GM18498 (cell line): ENCODE measurements around the gene MAP3K5.

ENCODE experiments used
- ATAC-seq: cut with Tn5 transposase; IDR thresholded peaks from one replicate; pipeline ENCODE4 v1.9.1; 2021; ENCODE audit warnings: mild to moderate bottlenecking, moderate library complexity; ENCODE audit not compliant: unreplicated experiment

Gene MAP3K5

DNA sequence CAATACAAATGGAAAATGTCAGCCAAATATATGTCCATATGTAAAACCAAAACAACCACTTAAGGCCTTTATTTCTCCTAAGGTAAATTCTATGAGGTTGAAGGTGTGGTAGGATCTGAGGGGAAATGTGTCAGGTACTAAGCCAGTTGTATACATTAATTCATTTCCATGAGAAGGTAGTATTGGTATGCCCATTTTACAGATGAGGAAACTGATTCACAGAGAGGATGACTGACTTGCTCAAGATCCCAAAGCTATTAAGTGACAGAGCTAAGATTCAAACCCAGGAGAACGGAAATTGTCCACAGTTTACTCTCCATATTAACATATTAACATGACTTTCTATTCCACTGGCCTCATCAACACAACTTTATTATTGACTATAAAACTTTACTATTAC is 177.9 kb downstream of the MAP3K5 start:
- no peak for ATAC-seq

GRCh38 chr6:136613477-136613876 is 178.8 kb downstream of the MAP3K5 start:
- no peak for ATAC-seq

GRCh38 chr6:136612666-136613389 is 179.4 kb downstream of the MAP3K5 start:
- no peak for ATAC-seq

DNA sequence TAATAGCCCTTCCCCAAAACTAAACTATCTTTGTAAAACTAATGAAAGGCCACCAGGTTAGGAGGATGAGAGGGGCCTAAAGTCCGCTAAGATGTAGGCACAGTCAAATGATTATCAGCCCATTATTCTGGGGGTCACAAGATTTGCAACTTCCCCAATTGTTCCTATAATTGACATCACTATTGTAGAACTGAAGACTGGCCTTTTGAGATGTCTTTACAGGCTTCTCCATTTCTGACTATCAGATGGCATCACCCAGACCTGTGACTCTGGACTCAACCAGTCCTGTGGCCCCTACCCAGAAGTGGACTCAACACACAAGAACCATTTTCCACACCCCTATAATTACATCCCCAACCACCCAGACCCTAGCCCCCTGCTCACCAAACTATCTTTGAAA is 180.5 kb downstream of the MAP3K5 start:
- no peak for ATAC-seq

DNA sequence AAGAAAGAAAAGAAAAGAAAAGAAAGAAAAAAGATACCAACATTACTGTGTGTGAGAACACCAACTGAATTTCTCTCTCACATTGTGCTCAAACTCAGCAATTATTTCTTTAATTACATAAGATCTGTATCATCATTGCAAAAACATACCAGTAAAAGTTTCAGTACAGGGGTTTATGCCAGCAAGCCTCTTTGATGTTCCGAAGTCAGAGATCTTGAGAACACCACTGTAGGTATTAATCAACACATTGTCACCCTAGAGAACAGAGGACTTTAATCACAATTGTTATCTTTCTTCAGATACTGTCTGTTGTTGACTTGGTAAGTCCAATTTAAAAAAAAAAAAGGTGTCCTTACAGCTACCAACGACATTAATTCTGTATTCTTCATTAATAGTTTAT is 181.1 kb downstream of the MAP3K5 start:
- no peak for ATAC-seq

GRCh38 chr6:136609873-136610706 is 182.2 kb downstream of the MAP3K5 start:
- no peak for ATAC-seq

DNA sequence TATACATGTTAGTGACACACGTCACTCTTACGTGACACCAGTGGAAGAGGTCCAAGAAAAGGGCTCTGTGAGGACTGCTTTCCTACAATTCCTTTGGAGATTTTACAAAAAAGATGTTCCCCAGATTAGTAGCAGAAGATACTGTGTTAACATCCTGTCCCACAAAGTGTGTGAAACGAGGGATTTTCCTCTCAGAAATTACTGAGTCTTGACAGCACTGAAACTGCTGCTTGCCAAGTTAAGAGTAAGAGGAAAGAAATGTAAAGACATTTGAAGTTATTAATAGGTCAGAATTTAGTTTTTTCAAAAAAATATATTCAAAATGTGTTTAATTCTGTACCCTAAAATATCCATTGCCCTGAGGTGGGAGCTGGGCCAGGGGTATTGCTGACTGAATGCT is 183.3 kb downstream of the MAP3K5 start:
- ATAC-seq: no peak

GRCh38 chr6:136607932-136608772 is 184.1 kb downstream of the MAP3K5 start:
- peak; percentile 88 for ATAC-seq

- no peak for ATAC-seq
These were observed 184.9 kb downstream of the MAP3K5 start for GRCh38 chr6:136607204-136607931.

GRCh38 chr6:136604928-136605510 is 187.3 kb downstream of the MAP3K5 start:
- no peak for ATAC-seq

DNA sequence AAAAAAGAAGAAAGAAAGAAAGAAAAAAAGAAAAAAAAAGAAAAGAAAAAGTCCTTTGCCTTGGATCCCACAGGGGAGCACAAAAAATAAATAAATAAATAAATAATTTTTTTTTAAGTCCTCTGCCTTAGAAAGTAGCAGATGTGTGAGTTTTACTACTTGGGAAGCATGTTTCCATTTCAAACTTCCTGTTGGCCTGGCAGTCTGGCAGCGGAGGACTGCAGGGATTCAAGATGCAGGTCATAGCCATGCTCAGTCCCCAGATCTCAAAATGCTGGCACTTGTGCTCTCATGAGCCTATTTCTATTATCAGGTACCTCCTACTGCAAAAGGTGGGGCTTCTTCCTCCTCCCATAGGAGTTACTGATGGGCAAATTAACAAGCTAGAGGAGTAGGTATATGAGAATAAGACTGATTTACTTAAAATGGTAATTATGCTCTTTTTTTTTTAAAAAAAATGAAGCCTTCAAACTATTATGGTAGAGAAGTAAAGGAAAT is 187.9 kb downstream of the MAP3K5 start:
- no peak for ATAC-seq

DNA sequence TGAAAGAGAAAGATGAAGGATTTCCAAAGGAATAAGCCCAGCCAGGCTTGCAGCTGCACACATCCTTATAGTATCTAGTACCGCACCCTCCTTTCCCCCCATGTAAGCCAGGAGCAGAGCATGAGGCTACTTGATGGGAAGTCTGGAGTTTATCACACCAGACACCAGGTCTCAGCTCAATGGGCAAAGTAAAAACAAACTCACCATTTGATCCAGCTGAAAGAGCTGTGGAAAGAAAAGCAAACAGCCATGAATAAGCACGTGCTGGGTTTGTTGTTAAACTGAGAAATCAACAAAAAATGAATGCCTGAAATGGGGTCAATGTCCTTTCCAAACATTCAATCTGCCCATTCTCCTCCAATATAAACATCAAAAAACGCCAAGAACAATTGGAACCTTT is 191.5 kb downstream of the MAP3K5 start:
- no peak for ATAC-seq

DNA sequence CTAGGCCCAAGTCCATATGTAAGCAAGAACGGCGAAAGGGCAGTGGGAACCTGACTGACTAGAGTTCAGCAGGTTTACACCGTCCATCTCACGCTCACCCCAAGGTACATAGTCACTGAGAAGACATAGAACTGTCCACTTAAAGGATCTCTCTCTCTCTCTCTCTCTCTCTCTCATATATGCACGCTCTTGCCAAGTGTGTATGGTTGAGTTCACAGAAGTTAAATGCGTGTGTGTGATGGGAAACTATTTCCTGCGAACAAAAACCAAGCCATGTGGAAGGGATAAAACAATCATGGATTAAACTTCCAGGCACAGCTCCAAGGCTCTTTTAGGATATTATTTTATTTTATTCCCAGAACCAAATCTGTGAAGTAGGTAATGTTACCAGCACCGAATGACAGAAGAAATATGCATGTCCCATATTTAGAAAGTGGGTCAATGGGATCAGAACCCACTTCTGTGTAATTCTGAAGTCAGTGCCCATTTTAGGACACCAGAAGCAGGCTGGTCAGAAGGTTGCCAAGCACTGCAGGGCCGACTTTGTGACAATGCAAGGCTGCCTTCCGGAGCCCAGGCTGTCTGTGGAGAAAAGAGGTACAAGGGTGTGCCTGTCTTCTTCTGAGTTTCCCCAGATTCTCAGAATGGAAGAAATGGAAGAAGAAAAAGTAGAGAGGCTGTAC is 192.8 kb downstream of the MAP3K5 start:
- no peak for ATAC-seq

- no peak for ATAC-seq
These were observed 194.2 kb downstream of the MAP3K5 start for GRCh38 chr6:136598048-136598447.

DNA sequence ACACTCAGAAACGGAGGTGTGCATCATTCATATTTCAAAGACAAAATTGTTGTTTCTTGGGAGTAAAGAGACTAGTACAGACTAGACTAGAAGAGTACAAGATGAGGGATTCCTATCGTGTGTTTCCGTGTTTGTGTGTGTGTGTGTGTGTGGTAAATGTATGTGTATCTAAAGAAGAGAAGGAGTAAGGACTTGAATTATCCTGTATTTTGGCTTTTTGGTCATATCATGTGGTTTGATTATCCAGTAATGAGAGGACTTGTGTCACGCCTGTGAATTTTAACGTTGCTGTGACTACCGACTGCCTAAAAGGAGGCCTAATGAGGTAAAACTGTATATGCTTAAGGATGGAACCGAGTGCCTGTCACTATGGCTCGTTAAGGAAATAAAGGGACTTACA is 197.6 kb downstream of the MAP3K5 start:
- ATAC-seq: no peak

- peak; percentile 95 for ATAC-seq
These were observed 198.4 kb downstream of the MAP3K5 start for GRCh38 chr6:136593748-136594490.

- no peak for ATAC-seq
These were observed 199.2 kb downstream of the MAP3K5 start for GRCh38 chr6:136592930-136593673.

DNA sequence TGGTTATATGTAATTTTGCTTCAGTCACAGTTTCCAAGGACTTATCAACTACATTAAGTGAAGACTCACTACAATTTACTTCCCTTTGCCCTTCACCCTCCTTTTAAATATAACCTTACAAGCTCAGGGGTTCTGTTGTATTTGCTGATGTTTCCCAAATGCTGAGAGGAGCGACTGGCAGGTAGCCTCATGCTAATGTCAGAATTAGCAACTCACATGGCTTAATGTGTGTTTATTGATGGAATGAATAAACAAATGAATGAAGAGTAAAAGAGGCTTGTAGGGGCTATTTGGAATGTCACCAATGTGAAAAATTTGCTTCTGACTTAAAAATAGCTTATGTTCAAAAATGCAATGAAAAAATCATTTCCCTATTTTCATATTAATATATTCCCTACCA is 200.7 kb downstream of the MAP3K5 start:
- ATAC-seq: no peak
